Effector CD8-positive, alpha-beta T cell (primary cell): Measurements from ENCODE around the gene RGS3.

Source experiments
- DNase-seq: peaks from one replicate; lab custom pipeline; 2025; lab: John Stamatoyannopoulos, UW

The RGS3 gene

DNA sequence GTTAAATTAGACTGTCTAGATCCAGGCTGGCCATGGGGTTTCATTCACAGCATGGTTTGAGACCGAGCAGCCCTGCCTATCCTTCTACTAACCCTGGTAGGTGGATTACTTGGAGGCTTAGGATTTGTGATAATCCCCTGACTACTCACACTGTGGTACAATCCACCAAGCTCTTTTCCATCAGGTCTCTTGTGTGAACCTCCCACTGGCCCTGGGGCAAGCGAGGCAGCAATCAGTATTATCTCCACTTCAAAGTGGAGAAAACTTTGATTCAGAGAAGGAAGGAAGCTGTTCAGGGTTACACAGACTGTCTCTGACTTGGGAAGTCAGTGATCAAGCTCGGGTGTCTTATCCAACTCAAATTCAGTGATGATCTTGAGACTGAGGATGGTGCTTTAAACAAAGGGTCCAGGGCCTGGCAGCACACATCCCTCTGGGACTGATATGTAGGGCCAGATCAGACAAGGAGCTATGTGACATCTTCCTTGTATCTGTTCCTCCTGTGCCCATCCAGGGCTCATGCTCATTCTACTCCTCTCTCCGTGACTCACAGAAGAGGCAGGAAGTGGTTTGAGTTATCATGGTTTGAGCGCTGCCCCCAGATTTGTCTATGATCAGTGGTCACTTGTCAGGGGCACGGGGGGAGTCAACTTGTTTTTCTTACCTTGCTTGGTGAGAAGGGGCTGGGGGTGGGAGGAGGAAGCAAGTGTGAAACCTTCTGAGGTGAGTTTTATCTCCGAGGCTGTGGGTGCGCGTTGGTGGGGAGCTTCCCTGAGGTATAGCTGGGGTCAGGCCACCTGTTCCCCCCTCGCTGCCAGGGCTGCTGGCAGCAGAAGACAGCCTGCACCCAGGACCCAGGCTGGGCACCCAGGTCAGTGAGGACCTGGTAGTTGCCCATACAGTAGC lies 48.6 kb downstream of the RGS3 start:
- DNase-seq: peak; percentile 30

DNA sequence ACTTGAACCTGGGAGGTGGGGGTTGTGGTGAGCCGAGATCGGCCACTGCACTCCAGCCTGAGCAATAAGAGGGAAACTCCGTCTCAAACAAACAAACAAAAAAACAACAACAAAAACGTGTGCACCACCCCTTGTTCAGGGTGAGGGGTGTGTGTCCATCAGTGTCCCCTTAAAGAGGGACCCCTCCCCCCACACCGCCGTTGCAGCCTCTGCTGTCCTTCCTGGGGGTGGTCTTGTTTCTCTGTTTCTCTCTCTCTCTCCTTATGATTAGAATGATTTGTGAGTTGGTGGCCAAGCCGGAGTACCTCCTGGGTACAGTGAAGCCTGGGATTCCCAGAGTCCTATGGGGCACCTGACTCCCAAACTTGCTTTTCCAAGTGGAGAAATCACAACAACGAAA lies 49.6 kb downstream of the RGS3 start:
- DNase-seq: no peak

GRCh38 chr9:113513536-113513935 lies 50.0 kb downstream of the RGS3 start:
- no peak for DNase-seq

DNA sequence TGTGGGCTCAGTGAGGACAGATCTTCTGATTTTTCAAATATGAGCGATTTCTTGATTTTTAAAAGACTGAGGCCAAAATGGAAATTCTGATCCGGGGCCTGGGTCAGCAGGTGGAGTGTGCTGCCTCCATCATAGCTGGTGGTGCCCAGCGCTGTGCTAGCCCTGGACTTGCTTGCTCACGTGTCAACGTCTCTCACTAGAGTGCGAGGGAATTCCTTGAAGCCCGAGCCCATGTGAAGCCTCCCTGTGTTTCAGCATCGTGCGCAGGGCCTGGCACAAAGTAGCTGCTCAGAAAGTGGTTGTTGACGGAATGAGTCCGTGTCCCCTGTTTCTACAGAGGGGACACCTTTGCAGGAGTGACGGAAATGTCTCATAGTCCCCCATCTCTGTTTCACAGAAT lies 50.5 kb downstream of the RGS3 start:
- DNase-seq: no peak

DNA sequence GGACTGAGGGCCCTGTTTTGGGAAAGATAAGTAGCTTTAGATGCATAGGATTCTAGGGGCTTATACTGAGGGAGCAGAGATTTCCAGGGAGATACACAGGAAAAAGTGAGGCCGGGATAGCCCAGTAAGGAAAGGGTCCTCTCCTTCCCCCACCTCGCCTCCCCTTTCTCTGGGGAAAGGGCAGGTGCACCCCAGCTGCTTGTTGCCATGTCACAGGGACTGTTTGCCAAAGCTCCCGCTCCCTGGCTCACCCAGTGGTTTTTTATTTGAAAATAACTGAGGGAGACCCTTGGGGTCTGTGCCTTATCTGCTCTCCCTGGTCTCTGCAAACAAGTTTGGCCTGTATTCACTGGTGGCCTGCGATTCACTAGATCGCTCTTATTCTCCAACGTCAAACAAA lies 51.2 kb downstream of the RGS3 start:
- DNase-seq: no peak

- DNase-seq: no peak
Observed at GRCh38 chr9:113515862-113516261, 52.3 kb downstream of the RGS3 start.

DNA sequence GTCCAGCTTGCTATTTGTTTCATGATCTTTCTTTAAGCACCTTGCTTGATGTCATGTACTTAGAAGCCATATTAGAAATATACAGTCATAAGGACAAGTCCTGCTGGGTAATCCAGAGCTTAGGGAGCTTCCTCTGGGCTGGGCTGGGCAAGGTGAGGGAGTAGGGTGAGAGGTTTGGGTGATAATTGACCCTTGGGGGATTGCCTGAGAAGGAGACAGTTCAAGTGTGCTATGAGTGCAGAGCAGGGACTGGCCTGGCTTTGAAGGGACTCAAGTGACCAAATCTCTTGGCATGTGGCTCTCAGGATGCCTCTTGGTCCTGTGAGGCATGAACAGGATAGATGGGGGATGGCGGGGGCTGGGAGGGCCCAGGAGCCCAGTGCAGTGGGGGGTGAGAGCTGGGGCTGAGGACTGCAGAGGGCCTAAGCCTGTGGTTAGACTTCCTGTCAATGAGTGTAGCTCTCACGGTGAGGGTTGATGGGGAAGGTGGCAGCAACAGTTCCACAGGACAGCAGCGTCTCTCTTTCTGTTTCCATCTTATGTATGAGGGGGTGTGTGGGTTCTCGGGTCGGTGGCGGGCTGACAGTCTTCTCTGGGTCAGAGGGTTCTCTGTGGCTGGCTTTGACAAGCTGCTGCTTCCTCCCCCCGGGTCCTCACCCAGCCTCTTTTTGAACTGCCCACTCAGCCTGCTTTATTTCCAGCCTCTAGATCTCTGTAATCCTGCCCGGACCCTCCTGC lies 53.5 kb downstream of the RGS3 start:
- DNase-seq: peak; percentile 24

DNA sequence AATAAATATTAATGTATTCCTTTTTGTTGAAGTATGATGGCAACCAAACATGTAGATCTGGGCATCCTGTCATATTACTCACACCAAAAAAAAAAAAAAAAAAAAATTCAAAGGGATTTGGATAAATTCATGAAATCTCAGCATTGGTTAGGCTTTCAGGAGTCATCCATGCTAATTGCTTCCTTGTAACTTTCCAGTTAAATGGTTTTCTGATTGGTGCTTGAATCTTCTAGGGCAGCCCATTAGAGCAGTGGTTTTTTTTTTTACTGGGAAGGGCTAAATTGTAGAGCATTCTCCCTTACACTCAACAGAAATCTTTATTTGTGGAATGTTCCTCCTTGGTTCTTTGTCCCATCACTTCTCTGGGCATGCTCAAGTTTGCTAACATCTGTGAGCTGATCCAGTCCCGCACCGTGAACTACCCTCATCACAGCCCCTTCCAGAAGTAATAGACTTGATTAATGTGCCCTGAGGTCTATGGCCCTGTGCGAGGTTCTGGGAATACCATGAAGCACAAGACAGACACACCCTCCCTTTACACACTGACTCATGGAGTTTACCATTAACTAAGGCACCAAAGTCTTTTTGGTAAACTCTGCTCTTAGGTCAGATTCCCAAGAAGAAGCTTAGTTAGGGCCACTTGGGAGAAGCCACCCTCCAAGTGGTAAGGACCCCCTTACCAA lies 56.0 kb downstream of the RGS3 start:
- no peak for DNase-seq

DNA sequence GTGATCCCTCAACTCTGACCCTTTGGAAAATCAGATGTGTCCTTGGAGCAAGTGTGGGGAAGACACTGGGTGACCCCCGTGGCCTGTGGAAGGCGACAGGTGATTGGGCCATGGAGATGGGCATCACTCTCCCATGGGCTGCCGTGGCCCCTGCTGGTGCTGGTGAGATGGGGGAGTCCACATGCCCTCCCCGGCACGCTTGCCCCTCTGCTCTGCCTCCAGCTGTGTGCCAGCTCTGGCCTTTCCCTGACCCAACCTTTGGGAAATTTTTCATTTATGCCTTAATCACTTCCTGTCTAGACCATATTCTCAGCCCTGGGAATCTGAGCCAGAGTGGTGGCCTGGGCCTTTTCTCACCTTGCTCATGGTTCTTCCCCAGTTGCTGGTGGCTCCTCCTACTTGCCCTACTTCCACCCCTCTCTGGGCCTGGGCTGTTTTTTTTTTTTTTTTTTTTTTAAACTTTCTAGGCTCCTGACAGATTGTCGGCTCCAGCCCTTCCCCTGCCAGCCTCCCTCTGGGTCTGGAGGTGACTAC lies 56.6 kb downstream of the RGS3 start:
- DNase-seq: peak; percentile 16

- DNase-seq: no peak
Observed at GRCh38 chr9:113521693-113522255, 58.2 kb downstream of the RGS3 start.

GRCh38 chr9:113522419-113522818 lies 58.9 kb downstream of the RGS3 start:
- no peak for DNase-seq

GRCh38 chr9:113522858-113523257 lies 59.3 kb downstream of the RGS3 start:
- no peak for DNase-seq

GRCh38 chr9:113523421-113524141 lies 60.1 kb downstream of the RGS3 start:
- peak; percentile 27 for DNase-seq

DNA sequence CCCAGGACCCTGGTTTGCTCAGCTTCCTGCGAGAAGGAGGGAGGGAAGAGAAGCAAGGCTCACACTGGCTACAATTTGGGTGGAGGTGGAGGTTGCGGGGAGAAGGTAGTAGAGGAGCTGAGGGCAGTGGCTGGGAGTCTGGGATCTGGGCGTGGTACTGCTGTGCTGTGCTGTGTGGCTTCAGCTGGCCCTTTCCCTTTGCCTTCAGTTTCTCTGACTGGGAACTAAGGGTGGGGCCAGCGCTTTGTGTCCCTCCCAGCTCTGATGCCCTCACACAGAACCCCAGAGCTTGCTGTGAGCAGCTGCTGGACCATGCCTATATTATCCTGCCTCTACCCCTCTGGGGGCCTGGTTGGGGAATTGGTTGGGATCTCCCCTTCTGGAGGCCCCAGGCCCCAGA lies 60.9 kb downstream of the RGS3 start:
- no peak for DNase-seq

GRCh38 chr9:113525205-113525604 lies 61.7 kb downstream of the RGS3 start:
- no peak for DNase-seq

GRCh38 chr9:113525831-113526230 lies 62.3 kb downstream of the RGS3 start:
- DNase-seq: no peak

DNA sequence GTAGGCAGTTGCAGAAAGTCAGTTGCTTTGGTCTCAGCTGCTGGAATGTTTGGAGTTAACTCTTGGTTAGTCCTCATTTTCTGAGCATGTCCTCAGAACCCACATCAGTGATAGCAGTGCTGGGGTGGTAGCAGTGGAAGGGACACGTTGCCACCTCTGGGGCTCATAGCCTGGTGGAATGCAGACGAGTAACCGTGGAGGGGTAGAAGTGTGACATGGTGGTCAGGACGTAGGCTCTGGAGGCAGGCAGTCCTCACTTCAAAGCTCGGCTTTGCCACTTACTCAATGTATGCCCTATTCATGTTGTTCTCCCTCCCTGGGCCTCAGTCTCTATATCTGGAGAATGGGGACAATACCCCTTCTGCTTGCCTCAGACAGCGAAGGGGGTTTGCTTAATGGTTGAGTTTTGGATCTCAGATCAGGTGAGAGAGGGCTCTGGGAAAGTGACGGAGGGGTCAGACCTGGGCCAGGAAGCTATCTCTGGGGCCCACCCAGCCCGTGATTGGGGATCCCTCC lies 62.8 kb downstream of the RGS3 start:
- no peak for DNase-seq

DNA sequence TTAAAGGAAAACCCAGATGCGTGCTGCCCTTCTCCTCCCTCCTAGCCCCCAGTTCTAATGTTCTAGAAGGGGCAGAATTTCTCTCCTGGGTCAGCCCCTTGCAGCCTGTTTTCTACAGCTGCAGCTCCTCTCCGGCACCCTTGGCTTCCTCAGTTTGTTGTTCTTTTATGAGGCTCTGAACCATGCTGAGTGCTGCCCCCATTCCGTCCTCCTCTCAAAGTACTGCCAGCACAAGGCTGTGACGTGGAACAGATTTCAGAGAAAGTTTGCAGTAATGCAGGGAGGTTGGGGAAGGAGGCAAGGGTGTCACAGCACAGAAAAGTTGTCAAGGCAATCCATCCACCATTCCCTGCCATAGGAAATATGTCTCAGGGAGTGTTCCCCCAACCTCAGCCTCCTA lies 63.3 kb downstream of the RGS3 start:
- DNase-seq: no peak

DNA sequence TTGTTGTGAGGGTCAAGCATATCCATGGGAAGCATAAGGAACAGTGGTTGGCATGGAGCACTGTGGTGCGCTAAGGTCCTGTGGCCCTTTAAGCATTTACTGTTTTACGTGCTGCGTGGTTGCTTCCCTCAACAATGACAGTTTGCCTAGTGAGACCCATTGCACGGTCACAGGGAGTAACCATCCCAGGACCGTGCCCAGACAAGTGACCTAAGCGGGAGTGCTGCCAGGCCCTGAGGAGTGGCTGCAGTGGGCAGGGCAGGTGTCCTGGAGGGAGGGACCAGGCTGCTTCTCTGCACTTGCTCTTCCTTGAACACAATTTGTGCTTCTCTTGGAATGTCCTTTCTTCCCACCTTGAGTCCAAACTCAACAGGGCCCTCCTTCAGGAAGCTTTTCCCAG lies 64.6 kb downstream of the RGS3 start:
- DNase-seq: no peak

DNA sequence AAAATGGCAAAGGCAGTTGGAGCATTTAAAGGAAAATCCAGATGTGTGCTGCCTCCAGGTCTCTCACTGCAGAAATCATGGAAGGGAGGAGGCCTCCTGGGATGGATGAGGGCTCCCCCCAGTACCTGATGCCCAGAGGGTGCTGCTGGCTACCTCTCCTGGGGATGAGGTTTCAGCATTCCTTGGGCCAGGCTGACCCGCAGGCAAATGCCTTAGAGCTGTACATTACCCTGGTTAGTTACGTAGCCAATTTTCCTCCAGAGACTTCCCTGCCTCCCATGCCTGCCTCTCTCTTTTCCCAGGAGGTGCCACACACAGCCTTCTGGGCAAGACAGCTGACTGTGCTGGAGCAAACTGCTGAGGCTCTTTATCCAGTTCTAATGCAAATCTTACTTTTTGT lies 65.3 kb downstream of the RGS3 start:
- DNase-seq: no peak

DNA sequence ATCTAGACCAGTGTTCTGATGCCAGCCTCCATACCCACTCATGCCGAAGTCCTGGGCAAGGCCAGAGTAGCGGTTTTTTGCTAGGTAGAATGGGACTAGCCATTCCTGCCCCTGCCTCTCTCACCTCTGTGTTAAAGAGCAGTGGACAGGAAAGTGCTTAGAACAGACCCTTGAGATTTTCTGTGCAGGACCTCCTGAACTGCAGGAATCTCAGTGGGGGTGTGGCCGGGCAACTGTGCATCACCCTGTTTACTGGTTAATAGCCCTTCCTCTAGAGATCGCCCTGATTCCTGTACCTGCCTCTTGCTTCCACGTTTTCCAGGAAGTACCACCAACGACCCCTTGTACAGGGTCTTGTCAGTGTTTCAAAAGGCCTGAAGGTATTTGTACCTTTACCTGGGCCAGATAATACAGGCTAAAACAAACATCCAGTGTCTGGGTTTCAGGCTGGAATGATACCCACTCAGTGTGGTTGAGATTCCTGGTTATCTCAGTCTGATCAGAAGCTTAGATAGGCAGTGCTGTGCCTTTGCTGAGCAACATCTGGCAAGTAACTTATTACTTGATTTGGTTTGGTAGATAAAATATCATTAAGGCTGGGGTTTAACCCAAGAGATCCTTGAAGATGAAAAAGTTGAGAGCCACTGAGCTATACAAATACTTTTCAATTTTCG lies 65.9 kb downstream of the RGS3 start:
- no peak for DNase-seq
